Measurements from ENCODE around the gene RNU11. TPM values are rescaled to one million over a fixed set of nuclear protein-coding genes. Genes with fewer than 3 reads are reported as not detected.

Gene RNU11
- polyA plus RNA-seq, 1 donor (not counting 4 experiments of a cell fraction or from before 2014, with no cell fraction given): not detected

DNA sequence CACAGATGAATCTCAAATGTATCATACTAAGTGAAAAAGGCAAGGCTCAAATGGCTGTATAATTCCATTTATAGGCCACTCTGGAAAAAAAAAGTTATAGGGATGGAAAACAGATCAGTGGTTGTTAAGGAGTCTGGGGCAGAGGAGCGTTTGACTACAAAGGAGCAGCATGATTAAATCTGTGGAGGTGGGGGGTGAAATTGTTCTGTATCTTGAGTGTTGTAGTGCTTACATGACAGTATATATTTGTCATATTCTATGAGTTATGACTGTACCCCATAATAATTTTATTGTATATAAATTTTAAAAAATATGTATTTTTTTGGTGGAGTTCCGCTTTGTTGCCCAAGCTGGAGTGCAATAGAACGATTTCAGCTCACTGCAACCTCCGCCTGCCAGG, 15.8 kb upstream of the RNU11 start:
- Histone ChIP-seq H2AFZ (ENCODE audit: control insufficient read depth, low read length) (no peak overlapping the region), H3K4me1 (ENCODE audit: control insufficient read depth, extremely low read depth, insufficient read depth, low read length) (no peaks in the 10 kb centered on the region), H3K79me2 (ENCODE audit: control insufficient read depth, insufficient read depth, low read length) (no peaks in the 10 kb centered on the region), H3K9me1 (ENCODE audit: control insufficient read depth, extremely low read depth, insufficient read depth, low read length) (no peaks in the 10 kb centered on the region), H3K4me2 (ENCODE audit: control insufficient read depth, extremely low read depth, insufficient read depth, low read depth, low read length) (no peak overlapping the region), H3K27ac (ENCODE audit: control insufficient read depth, insufficient read depth, low read length) (no peak overlapping the region), H3K27me3 (ENCODE audit: control insufficient read depth, extremely low read depth, insufficient read depth, low read length) (no peaks in the 10 kb centered on the region), H3K9me3 (ENCODE audit: control insufficient read depth, low read depth, low read length) (no peaks in the 10 kb centered on the region), H3K36me3 (ENCODE audit: control insufficient read depth in 2 of 2, extremely low read depth in 1 of 2, insufficient read depth in 2 of 2, low read length in 2 of 2) (no peaks in the 10 kb centered on the region), H4K20me1 (ENCODE audit: control insufficient read depth, extremely low read depth, insufficient read depth, low read length) (no peaks in the 10 kb centered on the region), H3K9ac (ENCODE audit: control insufficient read depth, extremely low read depth, insufficient read depth, low read length) (no peak overlapping the region), H3K4me3 (ENCODE audit: control insufficient read depth in 2 of 3, extremely low read depth in 1 of 3, insufficient read depth in 2 of 3, low read depth in 1 of 3, low read length in 3 of 3) (no peak overlapping the region)
- TF ChIP-seq EZH2 (IDR thresholded peaks at IDR 0.05; ENCODE audit: low read length): no peak
- TF ChIP-seq, protein P1, sequence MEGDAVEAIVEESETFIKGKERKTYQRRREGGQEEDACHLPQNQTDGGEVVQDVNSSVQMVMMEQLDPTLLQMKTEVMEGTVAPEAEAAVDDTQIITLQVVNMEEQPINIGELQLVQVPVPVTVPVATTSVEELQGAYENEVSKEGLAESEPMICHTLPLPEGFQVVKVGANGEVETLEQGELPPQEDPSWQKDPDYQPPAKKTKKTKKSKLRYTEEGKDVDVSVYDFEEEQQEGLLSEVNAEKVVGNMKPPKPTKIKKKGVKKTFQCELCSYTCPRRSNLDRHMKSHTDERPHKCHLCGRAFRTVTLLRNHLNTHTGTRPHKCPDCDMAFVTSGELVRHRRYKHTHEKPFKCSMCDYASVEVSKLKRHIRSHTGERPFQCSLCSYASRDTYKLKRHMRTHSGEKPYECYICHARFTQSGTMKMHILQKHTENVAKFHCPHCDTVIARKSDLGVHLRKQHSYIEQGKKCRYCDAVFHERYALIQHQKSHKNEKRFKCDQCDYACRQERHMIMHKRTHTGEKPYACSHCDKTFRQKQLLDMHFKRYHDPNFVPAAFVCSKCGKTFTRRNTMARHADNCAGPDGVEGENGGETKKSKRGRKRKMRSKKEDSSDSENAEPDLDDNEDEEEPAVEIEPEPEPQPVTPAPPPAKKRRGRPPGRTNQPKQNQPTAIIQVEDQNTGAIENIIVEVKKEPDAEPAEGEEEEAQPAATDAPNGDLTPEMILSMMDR (optimal IDR thresholded peaks at IDR 0.05 in 1 of 3, IDR thresholded peaks at IDR 0.05 in 1 of 3, conservative IDR thresholded peaks at IDR 0.05 in 1 of 3; ENCODE audit: extremely low read depth in 1 of 3, insufficient read depth in 2 of 3, low read length in 3 of 3): no peak
- no peak for FAIRE-seq
- no peak for DNase-seq (ENCODE audit: low read depth, low spot score)
- dilution Hi-C loops (cut with MboI; ENCODE audit: extremely low pct_ligation_motif_present, low sequenced_read_pairs): no loop called here

- Histone ChIP-seq H3K9me3 (ENCODE audit: control insufficient read depth, low read depth, low read length) (no peaks in the 10 kb centered on the region), H2AFZ (ENCODE audit: control insufficient read depth, low read length) (no peak overlapping the region), H3K4me2 (ENCODE audit: control insufficient read depth, extremely low read depth, insufficient read depth, low read depth, low read length) (peak overlapping the region; percentile 7), H3K4me3 (ENCODE audit: control insufficient read depth in 2 of 3, extremely low read depth in 1 of 3, insufficient read depth in 2 of 3, low read depth in 1 of 3, low read length in 3 of 3) (no peak overlapping the region), H3K9me1 (ENCODE audit: control insufficient read depth, extremely low read depth, insufficient read depth, low read length) (no peaks in the 10 kb centered on the region), H3K27me3 (ENCODE audit: control insufficient read depth, extremely low read depth, insufficient read depth, low read length) (no peaks in the 10 kb centered on the region), H3K36me3 (ENCODE audit: control insufficient read depth in 2 of 2, extremely low read depth in 1 of 2, insufficient read depth in 2 of 2, low read length in 2 of 2) (no peaks in the 10 kb centered on the region), H4K20me1 (ENCODE audit: control insufficient read depth, extremely low read depth, insufficient read depth, low read length) (no peaks in the 10 kb centered on the region), H3K4me1 (ENCODE audit: control insufficient read depth, extremely low read depth, insufficient read depth, low read length) (peaks cover 19% of the 10 kb centered on the region), H3K27ac (ENCODE audit: control insufficient read depth, insufficient read depth, low read length) (no peak overlapping the region), H3K9ac (ENCODE audit: control insufficient read depth, extremely low read depth, insufficient read depth, low read length) (no peak overlapping the region), H3K79me2 (ENCODE audit: control insufficient read depth, insufficient read depth, low read length) (peaks cover 19% of the 10 kb centered on the region)
- no peak for DNase-seq (ENCODE audit: low read depth, low spot score)
- TF ChIP-seq, protein P1 (optimal IDR thresholded peaks at IDR 0.05 in 1 of 3, IDR thresholded peaks at IDR 0.05 in 1 of 3, conservative IDR thresholded peaks at IDR 0.05 in 1 of 3; ENCODE audit: extremely low read depth in 1 of 3, insufficient read depth in 2 of 3, low read length in 3 of 3): peak; percentile 42 to 57 (median 43)
- TF ChIP-seq EZH2 (IDR thresholded peaks at IDR 0.05; ENCODE audit: low read length): no peak
- dilution Hi-C loops (cut with MboI; ENCODE audit: extremely low pct_ligation_motif_present, low sequenced_read_pairs): no loop called here
- no peak for FAIRE-seq
These were observed 7.6 kb upstream of the RNU11 start for GRCh38 chr1:28640766-28641165.
